Activated naive CD8-positive, alpha-beta T cell treated with anti-CD3 and anti-CD28 coated beads, Interleukin-2, amount 50 U/mL, for 24 hours (primary cell): ENCODE results near the gene UBE4A.

ENCODE experiments used
- ATAC-seq: fragments of 150-1000 bp; cut with Tn5 transposase; one replicate; pipeline ENCODE4 v1.10.0; 2021
- DNase-seq: peaks from one replicate; pipeline ENCODE4 v3.0.0; 2021
- H3K27ac Mint-ChIP-seq: one replicate; pipeline ENCODE4 v1.8.0; 2021; ENCODE audit warnings: mild to moderate bottlenecking, mixed read lengths
- H3K27me3 Mint-ChIP-seq: one replicate; pipeline ENCODE4 v1.8.0; 2021; ENCODE audit warnings: mixed read lengths
- H3K36me3 Mint-ChIP-seq: one replicate; pipeline ENCODE4 v1.8.0; 2021; ENCODE audit warnings: low read depth, mixed read lengths
- H3K4me1 Mint-ChIP-seq: one replicate; pipeline ENCODE4 v1.8.0; 2021; ENCODE audit warnings: mixed read lengths
- H3K4me3 Mint-ChIP-seq: one replicate; pipeline ENCODE4 v1.8.0; 2021; ENCODE audit warnings: mild to moderate bottlenecking, moderate library complexity, mixed read lengths
- H3K9me3 Mint-ChIP-seq: one replicate; pipeline ENCODE4 v1.8.0; 2021; ENCODE audit warnings: mixed read lengths

The UBE4A gene

GRCh38 chr11:118434553-118435289 is 75.3 kb downstream of the UBE4A start:
- Mint-ChIP-seq H3K4me3 (peak overlapping the region; percentile 94), H3K27me3 (no peaks in the 10 kb centered on the region), H3K27ac (peak overlapping the region; percentile 91), H3K9me3 (no peaks in the 10 kb centered on the region), H3K36me3 (no peaks in the 10 kb centered on the region), H3K4me1 (peaks cover 26% of the 10 kb centered on the region)
- ATAC-seq (peak; percentile 22), DNase-seq (peak; percentile 53)

GRCh38 chr11:118435290-118435892 is 76.0 kb downstream of the UBE4A start:
- H3K27me3 Mint-ChIP-seq, result no peaks in the 10 kb centered on the region
- ATAC-seq (peak; percentile 44), DNase-seq (peak; percentile 74)
- H3K36me3 Mint-ChIP-seq, result peaks cover 1% of the 10 kb centered on the region
- H3K4me1 Mint-ChIP-seq, result peaks cover 33% of the 10 kb centered on the region
- H3K4me3 Mint-ChIP-seq, result peak overlapping the region; percentile 94
- H3K9me3 Mint-ChIP-seq, result no peaks in the 10 kb centered on the region
- peak overlapping the region; percentile 91 for H3K27ac Mint-ChIP-seq

- peaks cover 39% of the 10 kb centered on the region for H3K4me1 Mint-ChIP-seq
- H3K9me3 Mint-ChIP-seq, result no peaks in the 10 kb centered on the region
- no peaks in the 10 kb centered on the region for H3K27me3 Mint-ChIP-seq
- peaks cover 1% of the 10 kb centered on the region for H3K36me3 Mint-ChIP-seq
- peak within 1 kb of the TSS; percentile 92 for H3K27ac Mint-ChIP-seq
- DNase-seq, result peak; percentile 97
- peak within 1 kb of the TSS; percentile 94 for H3K4me3 Mint-ChIP-seq
- peak; percentile 53 for ATAC-seq
Observed at GRCh38 chr11:118435893-118436624, 76.7 kb downstream of the UBE4A start, which contains the start of gene KMT2A. TSS of gene KMT2A (plus strand) at chr11:118436492. CDS start at chr11:118436513, 21 bp downstream.

- Mint-ChIP-seq H3K27me3 (no peaks in the 10 kb centered on the region), H3K9me3 (no peaks in the 10 kb centered on the region), H3K36me3 (peaks cover 4% of the 10 kb centered on the region), H3K27ac (peak overlapping the region; percentile 92), H3K4me3 (peak overlapping the region; percentile 94), H3K4me1 (peaks cover 46% of the 10 kb centered on the region)
- peak; percentile 7 for ATAC-seq
- peak; percentile 54 for DNase-seq
Observed at GRCh38 chr11:118436639-118437207, 77.3 kb downstream of the UBE4A start.

GRCh38 chr11:118437208-118438125 is 78.1 kb downstream of the UBE4A start:
- H3K4me3 Mint-ChIP-seq, result peak overlapping the region; percentile 94
- H3K4me1 Mint-ChIP-seq, result peaks cover 53% of the 10 kb centered on the region
- no peaks in the 10 kb centered on the region for H3K27me3 Mint-ChIP-seq
- DNase-seq (peak; percentile 55), ATAC-seq (peak; percentile 13)
- peaks cover 7% of the 10 kb centered on the region for H3K36me3 Mint-ChIP-seq
- H3K9me3 Mint-ChIP-seq, result no peaks in the 10 kb centered on the region
- H3K27ac Mint-ChIP-seq, result peak overlapping the region; percentile 92

- H3K9me3 Mint-ChIP-seq, result no peaks in the 10 kb centered on the region
- ATAC-seq, result no peak
- peaks cover 7% of the 10 kb centered on the region for H3K36me3 Mint-ChIP-seq
- no peaks in the 10 kb centered on the region for H3K27me3 Mint-ChIP-seq
- H3K4me3 Mint-ChIP-seq, result peak overlapping the region; percentile 94
- peak overlapping the region; percentile 92 for H3K27ac Mint-ChIP-seq
- H3K4me1 Mint-ChIP-seq, result peaks cover 63% of the 10 kb centered on the region
- peak; percentile 41 for DNase-seq
Observed at GRCh38 chr11:118438314-118438931, 79.0 kb downstream of the UBE4A start.

GRCh38 chr11:118439646-118440045 is 80.2 kb downstream of the UBE4A start:
- H3K9me3 Mint-ChIP-seq, result no peaks in the 10 kb centered on the region
- H3K27ac Mint-ChIP-seq, result peak overlapping the region; percentile 92
- peak overlapping the region; percentile 3 for H3K4me3 Mint-ChIP-seq
- no peak for ATAC-seq
- DNase-seq, result no peak
- H3K4me1 Mint-ChIP-seq, result peaks cover 66% of the 10 kb centered on the region
- no peaks in the 10 kb centered on the region for H3K27me3 Mint-ChIP-seq
- H3K36me3 Mint-ChIP-seq, result peaks cover 9% of the 10 kb centered on the region

GRCh38 chr11:118441770-118442275 is 82.4 kb downstream of the UBE4A start:
- ATAC-seq, result no peak
- DNase-seq, result peak; percentile 8
- Mint-ChIP-seq H3K27ac (peak overlapping the region; percentile 34), H3K9me3 (no peaks in the 10 kb centered on the region), H3K4me1 (peaks cover 78% of the 10 kb centered on the region), H3K36me3 (peaks cover 19% of the 10 kb centered on the region), H3K27me3 (no peaks in the 10 kb centered on the region), H3K4me3 (peak overlapping the region; percentile 14)

- peaks cover 22% of the 10 kb centered on the region for H3K36me3 Mint-ChIP-seq
- H3K4me1 Mint-ChIP-seq, result peaks cover 82% of the 10 kb centered on the region
- peak overlapping the region; percentile 34 for H3K27ac Mint-ChIP-seq
- H3K4me3 Mint-ChIP-seq, result peak overlapping the region; percentile 14
- DNase-seq (no peak), ATAC-seq (peak; percentile 10)
- no peaks in the 10 kb centered on the region for H3K27me3 Mint-ChIP-seq
- no peaks in the 10 kb centered on the region for H3K9me3 Mint-ChIP-seq
Observed at GRCh38 chr11:118442301-118442700, 82.9 kb downstream of the UBE4A start.

GRCh38 chr11:118442908-118443589 is 83.6 kb downstream of the UBE4A start:
- Mint-ChIP-seq H3K9me3 (no peaks in the 10 kb centered on the region), H3K4me3 (peak overlapping the region; percentile 37), H3K27me3 (no peaks in the 10 kb centered on the region), H3K4me1 (peaks cover 90% of the 10 kb centered on the region), H3K27ac (peak overlapping the region; percentile 63), H3K36me3 (peaks cover 27% of the 10 kb centered on the region)
- DNase-seq (no peak), ATAC-seq (no peak)

GRCh38 chr11:118443590-118444218 is 84.3 kb downstream of the UBE4A start:
- Mint-ChIP-seq H3K4me3 (peak overlapping the region; percentile 37), H3K4me1 (peaks cover 95% of the 10 kb centered on the region), H3K27ac (peak overlapping the region; percentile 63), H3K27me3 (no peaks in the 10 kb centered on the region), H3K9me3 (no peaks in the 10 kb centered on the region), H3K36me3 (peaks cover 28% of the 10 kb centered on the region)
- ATAC-seq (peak; percentile 67), DNase-seq (no peak)

GRCh38 chr11:118447423-118447822 is 88.0 kb downstream of the UBE4A start:
- DNase-seq (no peak), ATAC-seq (no peak)
- H3K27me3 Mint-ChIP-seq, result no peaks in the 10 kb centered on the region
- peaks cover 28% of the 10 kb centered on the region for H3K36me3 Mint-ChIP-seq
- peak overlapping the region; percentile 51 for H3K27ac Mint-ChIP-seq
- H3K9me3 Mint-ChIP-seq, result no peaks in the 10 kb centered on the region
- peaks cover 73% of the 10 kb centered on the region for H3K4me1 Mint-ChIP-seq
- H3K4me3 Mint-ChIP-seq, result no peak overlapping the region
